Prostate gland (tissue), 2 donors: Measurements from ENCODE around the gene PTGER2.

Experiments
- CTCF ChIP-seq, 4 experiments: fragments of 200-600 bp in 2 of 4; fragments of 450-650 bp in 2 of 4; sonication (generic) in 2 of 4; IDR thresholded peaks; 1 replicate in 3 of 4; 2 replicates in 1 of 4; pipeline ENCODE4 v1.5.1; 2016 to 2019; ENCODE audit warnings: antibody characterized with exemption in 4 of 4, mild to moderate bottlenecking in 2 of 4, moderate library complexity in 2 of 4
- POLR2A ChIP-seq: fragments of 450-650 bp; IDR thresholded peaks from one replicate; pipeline ENCODE4 v1.6.1; 2016; ENCODE audit warnings: antibody characterized with exemption, mild to moderate bottlenecking

- TF ChIP-seq CTCF (IDR thresholded peaks at IDR 0.05), result no peak
- no peak for TF ChIP-seq POLR2A
Observed at GRCh38 chr14:52366796-52367315, 52.7 kb downstream of the PTGER2 start.
